Measurements from ENCODE around the gene ZNF529.

DNA sequence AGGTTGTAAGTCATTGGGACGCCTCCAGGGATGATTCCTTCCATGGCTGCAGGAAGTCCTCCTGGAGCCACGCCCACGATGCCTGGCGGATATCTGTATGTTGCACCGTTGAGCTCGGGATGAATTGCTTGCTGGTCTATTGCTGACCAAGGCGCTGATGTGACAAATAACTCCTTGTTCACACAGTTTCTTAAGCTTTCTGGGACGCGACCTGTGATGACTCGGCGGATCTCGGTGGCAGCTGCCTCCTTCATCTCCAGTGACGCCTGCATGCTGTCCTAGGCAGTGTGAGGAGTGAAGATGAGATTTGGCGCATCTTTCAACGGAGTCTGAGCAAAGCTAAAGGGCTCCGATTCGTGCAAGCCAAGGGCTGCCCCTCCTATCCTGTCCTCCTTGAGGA, 76.1 kb downstream of the ZNF529 start:
- TF ChIP-seq CTCF (IDR thresholded peaks at IDR 0.05; ENCODE audit: low read length) (no peak), EZH2 (optimal IDR thresholded peaks at IDR 0.05; ENCODE audit: low read depth, low read length) (no peak), EZH2phosphoT487 (IDR thresholded peaks at IDR 0.05; ENCODE audit: low read length) (no peak)

All from MM.1S (cell line).